Skeletal muscle satellite cell (primary cell): ENCODE results near the gene MUC5AC.

ENCODE experiments used
- H3K27me3 ChIP-seq: 2 replicates; pipeline ENCODE4 v1.7.0; 2013; ENCODE audit warnings: low read length; ENCODE audit not compliant: control insufficient read depth, insufficient read depth
- H3K36me3 ChIP-seq: 2 replicates; pipeline ENCODE4 v1.7.0; 2013; ENCODE audit warnings: mild to moderate bottlenecking, control low read depth, low read length; ENCODE audit not compliant: insufficient read depth
- H3K4me1 ChIP-seq: 2 replicates; pipeline ENCODE4 v1.7.0; 2013; ENCODE audit warnings: low read length; ENCODE audit not compliant: control insufficient read depth, insufficient read depth
- H3K4me2 ChIP-seq: 2 replicates; pipeline ENCODE4 v1.7.0; 2013; ENCODE audit warnings: mild to moderate bottlenecking, low read length
- H3K4me3 ChIP-seq: 2 replicates; pipeline ENCODE4 v1.7.0; 2013; ENCODE audit warnings: low read length
- H3K9ac ChIP-seq: 2 replicates; pipeline ENCODE4 v1.7.0; 2013; ENCODE audit warnings: mild to moderate bottlenecking, low read depth, low read length, moderate library complexity
- H3K9me3 ChIP-seq: replicated peaks from 2 replicates; pipeline ENCODE4 v1.7.0; 2013; ENCODE audit warnings: mild to moderate bottlenecking, control low read depth, low read length

Gene MUC5AC

DNA sequence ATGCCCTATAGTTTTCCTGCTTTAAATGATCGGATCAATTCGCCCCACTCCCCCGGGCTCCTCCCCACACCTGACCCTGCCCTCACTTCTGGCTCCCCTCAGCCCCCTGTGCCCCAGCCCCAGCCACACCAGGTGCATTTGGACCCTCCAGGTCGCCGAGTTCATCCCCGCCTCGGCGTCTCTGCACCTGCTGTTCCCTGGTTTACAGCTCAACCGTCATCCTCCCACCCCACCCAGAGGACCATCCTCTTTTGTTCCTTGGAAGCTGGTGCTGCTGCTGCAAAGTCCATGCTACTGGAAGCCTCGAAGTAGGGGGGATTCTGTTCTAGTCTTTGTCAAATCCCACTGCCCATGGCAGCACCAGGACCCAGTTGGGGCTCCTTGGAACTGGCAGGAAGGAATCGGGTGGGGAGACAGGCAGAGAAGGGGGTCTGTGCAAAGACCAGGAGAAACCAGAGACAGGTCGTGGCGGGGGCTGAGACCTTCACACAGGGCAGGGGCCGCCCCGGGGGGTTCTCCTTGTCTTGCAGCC is 60.6 kb downstream of the MUC5AC start:
- Histone ChIP-seq H3K36me3 (no peaks in the 10 kb centered on the region), H3K27me3 (peaks cover 41% of the 10 kb centered on the region), H3K4me3 (no peak overlapping the region), H3K4me2 (no peak overlapping the region), H3K9me3 (no peaks in the 10 kb centered on the region), H3K4me1 (no peaks in the 10 kb centered on the region), H3K9ac (no peak overlapping the region)

DNA sequence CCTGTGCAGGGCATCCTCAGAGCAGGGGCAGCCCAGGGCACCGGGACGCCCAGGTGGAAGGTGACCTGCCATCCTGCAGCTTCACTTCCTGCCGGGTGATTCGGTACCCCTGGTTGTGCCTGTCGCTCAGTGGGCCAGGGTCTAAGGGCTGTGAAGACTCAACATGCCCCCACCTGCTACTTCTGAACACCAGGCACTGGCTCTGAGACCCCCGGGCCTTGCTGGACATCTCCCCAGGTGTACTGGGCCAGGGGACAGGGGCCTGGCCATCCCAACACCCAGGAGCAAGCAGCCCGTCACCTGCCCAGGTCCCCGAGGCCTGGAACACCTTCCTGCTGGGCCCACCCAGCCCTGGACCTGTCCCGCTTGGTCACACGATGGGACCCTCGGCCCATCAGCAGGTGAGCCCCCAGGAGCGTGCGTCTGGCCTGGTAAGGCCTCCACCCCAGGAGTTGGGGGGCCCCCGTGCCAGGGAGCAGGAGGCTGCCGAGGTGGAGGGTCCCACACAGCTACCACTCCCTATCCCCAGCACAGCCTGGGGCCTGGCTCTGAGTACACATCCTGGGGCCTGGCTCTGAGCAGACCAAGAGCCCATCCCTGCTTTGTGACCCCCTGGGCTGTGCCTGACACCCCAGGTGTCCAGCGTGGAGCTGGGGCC is 61.2 kb downstream of the MUC5AC start:
- no peaks in the 10 kb centered on the region for H3K4me1 ChIP-seq
- no peaks in the 10 kb centered on the region for H3K9me3 ChIP-seq
- no peak overlapping the region for H3K4me2 ChIP-seq
- H3K36me3 ChIP-seq, result no peaks in the 10 kb centered on the region
- H3K4me3 ChIP-seq, result no peak overlapping the region
- peaks cover 39% of the 10 kb centered on the region for H3K27me3 ChIP-seq
- no peak overlapping the region for H3K9ac ChIP-seq

DNA sequence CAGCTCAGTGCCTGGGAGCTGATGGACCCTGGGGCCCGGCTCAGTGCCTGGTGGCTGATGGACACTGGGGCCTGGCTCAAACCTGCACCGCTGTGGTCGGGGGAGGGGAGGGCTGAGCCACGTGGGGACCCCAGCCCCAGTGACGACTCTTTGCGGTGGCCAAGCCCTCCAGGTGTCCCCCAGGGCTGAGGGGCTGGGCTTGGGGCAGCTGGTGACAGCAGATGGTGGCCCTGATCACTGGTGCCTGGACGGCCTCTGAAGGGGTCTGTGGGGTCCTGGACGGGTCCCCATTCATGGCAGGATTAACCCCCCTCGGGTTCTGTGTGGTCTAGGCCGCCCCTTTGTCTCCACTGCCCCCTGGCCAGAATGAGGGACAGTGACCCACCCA is 61.7 kb downstream of the MUC5AC start:
- no peaks in the 10 kb centered on the region for H3K9me3 ChIP-seq
- H3K36me3 ChIP-seq, result no peaks in the 10 kb centered on the region
- peaks cover 33% of the 10 kb centered on the region for H3K27me3 ChIP-seq
- H3K4me1 ChIP-seq, result no peaks in the 10 kb centered on the region
- H3K4me2 ChIP-seq, result no peak overlapping the region
- H3K9ac ChIP-seq, result no peak overlapping the region
- no peak overlapping the region for H3K4me3 ChIP-seq

DNA sequence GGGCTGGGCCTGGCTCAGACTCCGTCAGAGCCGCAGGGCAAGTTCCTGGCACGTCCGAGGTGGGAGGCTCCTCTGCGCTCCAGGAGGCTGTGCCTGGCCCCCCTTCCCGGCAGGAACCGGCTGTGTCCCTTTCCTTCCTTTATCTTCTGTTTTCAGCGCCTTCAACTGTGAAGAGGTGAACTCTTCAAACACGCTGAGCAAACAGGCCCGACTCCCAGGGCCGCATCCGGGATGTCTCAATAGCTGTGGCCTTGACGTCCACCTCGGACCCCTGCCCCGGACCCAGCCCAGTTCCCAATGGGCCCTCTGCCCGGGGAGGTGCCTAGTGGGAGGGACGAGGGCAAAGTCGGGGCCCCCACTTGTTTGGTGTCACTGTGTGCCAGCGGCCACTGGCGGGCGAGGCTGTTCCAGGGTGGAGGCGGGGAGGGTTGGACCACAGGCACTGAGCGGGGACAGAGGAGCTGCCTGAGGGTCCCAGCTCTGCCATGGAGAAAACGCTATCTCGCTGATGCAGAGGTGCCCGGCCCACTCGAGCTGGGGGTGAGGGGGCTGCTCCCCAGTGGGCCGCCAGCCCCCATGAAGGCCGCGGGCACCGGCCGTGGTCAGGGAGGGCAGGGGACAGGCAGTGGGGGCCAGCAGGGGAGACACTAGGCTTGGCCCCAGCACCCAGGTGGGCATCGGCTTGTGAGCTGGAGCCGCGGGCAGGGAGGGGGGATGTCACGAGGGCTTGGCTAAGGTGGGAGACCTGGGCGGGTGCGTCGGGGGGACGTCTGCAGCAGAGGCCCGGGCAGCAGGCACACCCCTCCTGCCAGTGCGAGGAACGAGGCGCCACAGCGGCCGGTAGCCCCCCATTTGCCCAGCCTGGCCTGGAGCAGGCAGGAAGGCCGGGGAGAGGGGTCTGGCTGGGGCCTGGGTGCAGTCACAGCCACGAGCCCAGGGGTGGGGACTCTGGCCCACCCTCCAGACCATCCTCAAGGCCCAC is 62.4 kb downstream of the MUC5AC start:
- Histone ChIP-seq H3K9me3 (no peaks in the 10 kb centered on the region), H3K9ac (no peak overlapping the region), H3K4me1 (no peaks in the 10 kb centered on the region), H3K27me3 (peaks cover 34% of the 10 kb centered on the region), H3K4me2 (no peak overlapping the region), H3K4me3 (no peak overlapping the region), H3K36me3 (no peaks in the 10 kb centered on the region)

DNA sequence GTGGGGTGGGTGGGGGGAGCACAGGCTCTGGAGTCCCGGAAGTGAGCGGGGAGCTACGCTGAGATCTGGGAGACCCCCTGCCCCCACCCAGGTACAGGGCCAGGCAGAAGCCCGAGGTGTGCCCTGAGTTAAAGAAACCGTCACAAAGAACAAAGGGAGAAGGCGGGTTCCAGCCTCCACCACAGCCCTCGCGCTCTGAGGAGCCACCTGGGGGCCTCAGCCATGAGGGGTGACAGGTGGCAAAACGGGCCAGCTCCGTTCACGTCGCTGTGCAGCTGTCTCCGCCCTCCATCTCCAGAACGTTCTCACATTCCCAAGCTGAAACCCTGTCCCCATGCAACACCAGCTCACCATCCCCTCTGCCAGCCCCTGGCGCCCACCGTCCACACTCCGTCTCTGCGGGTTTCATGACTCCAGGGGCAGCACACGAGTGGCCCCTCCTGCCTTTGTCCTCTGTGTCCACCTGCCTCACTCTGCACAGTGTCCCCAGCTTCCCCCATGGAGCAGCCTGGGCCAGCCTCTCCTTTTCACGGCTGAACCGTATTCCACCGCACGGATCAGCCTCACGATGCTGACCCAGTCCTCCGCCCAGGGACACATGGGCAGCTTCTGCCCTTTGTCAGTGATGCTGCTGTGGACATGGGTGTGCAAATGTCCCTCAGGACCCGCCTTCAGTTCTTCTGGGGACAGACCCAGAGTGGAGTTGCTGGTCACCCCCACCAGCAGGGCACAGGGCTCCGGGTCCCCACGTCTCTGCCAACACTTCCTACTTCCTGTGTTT is 63.4 kb downstream of the MUC5AC start:
- Histone ChIP-seq H3K4me3 (no peak overlapping the region), H3K36me3 (no peaks in the 10 kb centered on the region), H3K4me1 (no peaks in the 10 kb centered on the region), H3K4me2 (no peak overlapping the region), H3K9me3 (no peaks in the 10 kb centered on the region), H3K9ac (no peak overlapping the region), H3K27me3 (peaks cover 36% of the 10 kb centered on the region)

DNA sequence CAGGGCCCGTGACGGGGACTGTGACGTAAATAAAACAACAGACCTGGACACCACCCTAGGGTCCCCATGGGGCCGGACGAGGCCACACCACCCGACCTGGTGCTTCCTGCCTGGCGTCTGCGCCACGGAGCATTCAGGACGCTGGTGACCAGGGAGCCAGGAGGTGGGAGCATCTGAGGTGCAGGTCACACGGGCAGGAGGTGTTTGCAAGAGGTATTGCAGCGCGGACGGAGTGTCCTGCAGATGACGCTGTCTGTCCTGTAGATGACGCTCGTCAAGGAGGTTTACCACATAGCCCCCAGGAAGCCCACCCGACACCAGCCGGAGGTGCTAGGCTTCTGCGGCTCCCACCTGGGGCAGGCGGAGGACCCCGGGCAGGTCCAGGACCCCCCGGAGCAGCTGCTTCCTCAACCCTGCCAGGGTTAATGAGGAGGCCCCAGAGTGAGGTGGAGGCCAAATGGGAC is 64.1 kb downstream of the MUC5AC start:
- peaks cover 36% of the 10 kb centered on the region for H3K27me3 ChIP-seq
- no peak overlapping the region for H3K9ac ChIP-seq
- no peak overlapping the region for H3K4me3 ChIP-seq
- H3K4me1 ChIP-seq, result no peaks in the 10 kb centered on the region
- H3K9me3 ChIP-seq, result no peaks in the 10 kb centered on the region
- H3K4me2 ChIP-seq, result no peak overlapping the region
- H3K36me3 ChIP-seq, result no peaks in the 10 kb centered on the region

DNA sequence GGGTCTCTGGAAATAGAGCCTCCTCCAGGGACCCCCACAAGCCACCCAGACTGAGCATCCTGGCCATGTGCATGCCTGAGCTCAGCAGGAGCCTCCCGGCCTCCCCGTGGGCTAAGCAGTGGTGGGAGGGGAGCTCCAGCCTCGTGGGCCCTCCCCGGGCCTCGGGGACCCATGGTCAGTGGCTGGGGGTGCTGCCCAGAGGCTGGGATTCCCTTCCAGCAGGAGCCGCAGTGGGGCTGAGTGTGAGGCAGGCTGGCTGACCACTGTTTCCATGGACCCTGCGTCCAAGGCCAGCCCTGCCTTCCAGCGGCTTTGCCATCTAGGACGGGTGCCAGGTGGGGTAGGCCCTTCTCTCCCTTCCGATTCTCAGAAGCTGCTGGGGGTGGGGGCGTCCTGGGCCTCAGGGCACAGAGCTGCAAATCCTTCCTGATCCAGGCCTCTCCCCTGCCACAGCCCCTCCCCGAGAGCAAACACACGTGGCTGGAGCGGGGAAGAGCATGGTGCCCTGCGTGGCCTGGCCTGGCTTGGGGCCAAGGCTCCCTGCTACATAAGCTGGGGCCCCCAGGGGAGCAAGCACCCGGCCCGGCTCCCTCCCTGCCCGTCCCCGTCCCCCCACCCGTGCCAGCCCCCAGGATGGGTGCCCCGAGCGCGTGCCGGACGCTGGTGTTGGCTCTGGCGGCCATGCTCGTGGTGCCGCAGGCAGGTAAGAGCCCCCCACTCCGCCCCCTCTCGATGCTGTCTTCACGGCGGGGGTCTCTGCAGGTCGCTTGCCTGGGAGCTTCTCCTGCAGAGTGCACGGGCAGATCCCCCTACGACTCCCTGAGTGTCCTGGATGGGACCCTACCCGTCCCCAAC is 65.0 kb downstream of the MUC5AC start, which contains the start of gene MUC5B:
Gene MUC5B (plus strand): TSS at position 576 of the 855 bp plus-strand sequence. CDS start 58 bp downstream, at position 634.
- no peaks in the 10 kb centered on the region for H3K9me3 ChIP-seq
- H3K27me3 ChIP-seq, result peaks cover 31% of the 10 kb centered on the region
- H3K9ac ChIP-seq, result no peak within 1 kb of the TSS
- no peak within 1 kb of the TSS for H3K4me3 ChIP-seq
- H3K4me2 ChIP-seq, result no peak within 1 kb of the TSS
- H3K4me1 ChIP-seq, result no peaks in the 10 kb centered on the region
- no peaks in the 10 kb centered on the region for H3K36me3 ChIP-seq

DNA sequence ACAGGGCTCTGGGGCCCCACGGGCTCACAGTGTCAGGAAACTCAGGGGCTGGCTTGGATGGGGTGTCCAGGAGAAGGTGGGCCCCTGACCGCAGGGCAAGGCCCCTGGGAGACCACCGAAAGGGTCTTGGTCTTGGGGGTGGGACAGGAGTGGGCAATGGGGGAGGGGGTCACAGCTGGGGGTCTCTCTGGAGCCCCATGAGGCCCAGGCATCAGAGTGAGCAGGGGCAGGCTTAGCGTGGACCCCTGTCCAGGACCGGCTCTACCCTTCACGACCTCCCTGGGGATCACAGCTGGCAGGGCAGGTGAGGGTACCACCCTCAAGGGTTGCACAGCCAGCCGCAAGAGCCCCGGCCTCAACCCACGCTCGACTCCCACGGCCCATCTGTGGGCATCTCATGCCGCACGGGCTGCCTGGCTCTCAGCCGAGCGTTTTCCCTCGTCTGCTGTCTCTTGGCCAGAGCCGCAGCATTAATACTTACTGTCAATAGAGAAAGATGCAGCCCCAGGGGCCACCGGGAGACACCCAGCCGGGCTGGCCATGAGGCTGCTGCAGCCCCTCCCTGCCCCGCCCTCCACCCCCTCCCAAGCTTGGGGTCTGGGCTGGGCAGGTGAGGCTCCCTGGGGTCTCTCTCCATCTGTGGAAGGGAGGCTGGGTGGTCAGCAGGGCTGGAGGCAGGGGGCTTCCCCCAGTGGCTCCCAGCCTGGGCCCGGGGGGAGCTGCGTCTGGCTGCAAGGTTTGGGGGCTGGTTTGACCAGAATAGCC is 65.8 kb downstream of the MUC5AC start:
- H3K4me3 ChIP-seq, result no peak overlapping the region
- no peak overlapping the region for H3K9ac ChIP-seq
- H3K4me2 ChIP-seq, result no peak overlapping the region
- no peaks in the 10 kb centered on the region for H3K4me1 ChIP-seq
- no peaks in the 10 kb centered on the region for H3K36me3 ChIP-seq
- H3K9me3 ChIP-seq, result no peaks in the 10 kb centered on the region
- H3K27me3 ChIP-seq, result peaks cover 31% of the 10 kb centered on the region

DNA sequence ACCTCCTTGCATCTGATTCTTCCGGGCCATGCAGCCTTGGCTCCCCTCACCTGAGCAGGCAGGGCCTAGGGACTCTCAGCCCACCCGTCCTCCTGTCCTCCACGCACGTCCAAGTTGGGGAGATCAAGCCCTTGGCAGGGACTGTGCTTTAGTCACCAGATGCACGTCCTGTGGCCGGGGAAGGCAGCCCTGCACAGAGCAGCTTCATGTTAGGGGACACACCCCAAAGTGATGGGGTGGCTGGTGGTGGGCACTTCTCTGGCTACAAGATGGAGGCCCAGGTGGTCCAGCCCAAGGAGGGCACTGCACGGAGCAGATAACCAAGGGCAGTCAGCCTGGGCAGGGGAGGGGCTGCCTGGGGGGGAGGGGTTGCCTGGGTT is 66.3 kb downstream of the MUC5AC start:
- peaks cover 31% of the 10 kb centered on the region for H3K27me3 ChIP-seq
- no peaks in the 10 kb centered on the region for H3K9me3 ChIP-seq
- no peak overlapping the region for H3K9ac ChIP-seq

More for the DNA sequence above, 66.3 kb downstream of the MUC5AC start:
- Histone ChIP-seq H3K4me1 (no peaks in the 10 kb centered on the region), H3K4me2 (no peak overlapping the region), H3K36me3 (no peaks in the 10 kb centered on the region), H3K4me3 (no peak overlapping the region)
